Breast epithelium (tissue), 3 donors: ENCODE measurements around the gene RPUSD2.

Experiments used
- CTCF ChIP-seq, 3 donors: fragments of 450-650 bp; IDR thresholded peaks; one replicate each; pipeline ENCODE4 v1.5.1; 2016 to 2017; ENCODE audit warnings: antibody characterized with exemption in 3 of 3, mild to moderate bottlenecking in 3 of 3, moderate library complexity in 3 of 3
- POLR2AphosphoS5 ChIP-seq, 3 donors: sonication (generic); formaldehyde crosslinking; IDR thresholded peaks; one replicate each; pipeline ENCODE4 v1.6.1; 2017; ENCODE audit warnings: antibody characterized with exemption in 3 of 3

- no peak for TF ChIP-seq POLR2AphosphoS5 (IDR thresholded peaks at IDR 0.05)
- TF ChIP-seq CTCF (IDR thresholded peaks at IDR 0.05): no peak
Measured at GRCh38 chr15:40543631-40544294, 25.3 kb upstream of the RPUSD2 start.
